ENCODE data around the gene SAMD1. TPM values are rescaled to one million over a fixed set of nuclear protein-coding genes. Genes with fewer than 3 reads are reported as not detected.

SAMD1 gene
- polyA plus RNA-seq, 1 donor (not counting 4 experiments of a cell fraction or from before 2014, with no cell fraction given) = 5.3 TPM

- FAIRE-seq (peak; percentile 81), DNase-seq (ENCODE audit: low read depth, low spot score) (peak; percentile 98)
Observed at GRCh38 chr19:14080887-14081796, 9.4 kb downstream of the SAMD1 start.

GRCh38 chr19:14078411-14078810 is 12.1 kb downstream of the SAMD1 start:
- Histone ChIP-seq H3K4me2 (ENCODE audit: control insufficient read depth, extremely low read depth, insufficient read depth, low read depth, low read length) (no peak overlapping the region), H3K4me3 (ENCODE audit: control insufficient read depth in 2 of 3, extremely low read depth in 1 of 3, insufficient read depth in 2 of 3, low read depth in 1 of 3, low read length in 3 of 3) (no peak overlapping the region), H3K79me2 (ENCODE audit: control insufficient read depth, insufficient read depth, low read length) (peaks cover 1% of the 10 kb centered on the region), H3K36me3 (ENCODE audit: control insufficient read depth in 2 of 2, extremely low read depth in 1 of 2, insufficient read depth in 2 of 2, low read length in 2 of 2) (no peaks in the 10 kb centered on the region), H2AFZ (ENCODE audit: control insufficient read depth, low read length) (no peak overlapping the region), H3K4me1 (ENCODE audit: control insufficient read depth, extremely low read depth, insufficient read depth, low read length) (peaks cover 29% of the 10 kb centered on the region), H3K9me1 (ENCODE audit: control insufficient read depth, extremely low read depth, insufficient read depth, low read length) (no peaks in the 10 kb centered on the region), H4K20me1 (ENCODE audit: control insufficient read depth, extremely low read depth, insufficient read depth, low read length) (no peaks in the 10 kb centered on the region), H3K9me3 (ENCODE audit: control insufficient read depth, low read depth, low read length) (no peaks in the 10 kb centered on the region), H3K27me3 (ENCODE audit: control insufficient read depth, extremely low read depth, insufficient read depth, low read length) (no peaks in the 10 kb centered on the region), H3K9ac (ENCODE audit: control insufficient read depth, extremely low read depth, insufficient read depth, low read length) (no peak overlapping the region), H3K27ac (ENCODE audit: control insufficient read depth, insufficient read depth, low read length) (no peak overlapping the region)
- DNase-seq (ENCODE audit: low read depth, low spot score) (no peak), FAIRE-seq (no peak)
- TF ChIP-seq, protein P1, sequence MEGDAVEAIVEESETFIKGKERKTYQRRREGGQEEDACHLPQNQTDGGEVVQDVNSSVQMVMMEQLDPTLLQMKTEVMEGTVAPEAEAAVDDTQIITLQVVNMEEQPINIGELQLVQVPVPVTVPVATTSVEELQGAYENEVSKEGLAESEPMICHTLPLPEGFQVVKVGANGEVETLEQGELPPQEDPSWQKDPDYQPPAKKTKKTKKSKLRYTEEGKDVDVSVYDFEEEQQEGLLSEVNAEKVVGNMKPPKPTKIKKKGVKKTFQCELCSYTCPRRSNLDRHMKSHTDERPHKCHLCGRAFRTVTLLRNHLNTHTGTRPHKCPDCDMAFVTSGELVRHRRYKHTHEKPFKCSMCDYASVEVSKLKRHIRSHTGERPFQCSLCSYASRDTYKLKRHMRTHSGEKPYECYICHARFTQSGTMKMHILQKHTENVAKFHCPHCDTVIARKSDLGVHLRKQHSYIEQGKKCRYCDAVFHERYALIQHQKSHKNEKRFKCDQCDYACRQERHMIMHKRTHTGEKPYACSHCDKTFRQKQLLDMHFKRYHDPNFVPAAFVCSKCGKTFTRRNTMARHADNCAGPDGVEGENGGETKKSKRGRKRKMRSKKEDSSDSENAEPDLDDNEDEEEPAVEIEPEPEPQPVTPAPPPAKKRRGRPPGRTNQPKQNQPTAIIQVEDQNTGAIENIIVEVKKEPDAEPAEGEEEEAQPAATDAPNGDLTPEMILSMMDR (optimal IDR thresholded peaks at IDR 0.05 in 1 of 3, IDR thresholded peaks at IDR 0.05 in 1 of 3, conservative IDR thresholded peaks at IDR 0.05 in 1 of 3; ENCODE audit: extremely low read depth in 1 of 3, insufficient read depth in 2 of 3, low read length in 3 of 3) = no peak
- no peak for TF ChIP-seq EZH2 (IDR thresholded peaks at IDR 0.05; ENCODE audit: low read length)
- dilution Hi-C loops (cut with MboI; ENCODE audit: extremely low pct_ligation_motif_present, low sequenced_read_pairs) = no loop called here

More at GRCh38 chr19:14080887-14081796, 9.4 kb downstream of the SAMD1 start:
- dilution Hi-C loops (cut with MboI; ENCODE audit: extremely low pct_ligation_motif_present, low sequenced_read_pairs) = no loop called here
- Histone ChIP-seq H3K4me1 (ENCODE audit: control insufficient read depth, extremely low read depth, insufficient read depth, low read length) (peaks cover 14% of the 10 kb centered on the region), H4K20me1 (ENCODE audit: control insufficient read depth, extremely low read depth, insufficient read depth, low read length) (no peaks in the 10 kb centered on the region), H3K9ac (ENCODE audit: control insufficient read depth, extremely low read depth, insufficient read depth, low read length) (peak overlapping the region; percentile 76), H3K9me1 (ENCODE audit: control insufficient read depth, extremely low read depth, insufficient read depth, low read length) (no peaks in the 10 kb centered on the region), H3K9me3 (ENCODE audit: control insufficient read depth, low read depth, low read length) (no peaks in the 10 kb centered on the region), H3K27me3 (ENCODE audit: control insufficient read depth, extremely low read depth, insufficient read depth, low read length) (no peaks in the 10 kb centered on the region), H3K79me2 (ENCODE audit: control insufficient read depth, insufficient read depth, low read length) (no peaks in the 10 kb centered on the region), H2AFZ (ENCODE audit: control insufficient read depth, low read length) (peak overlapping the region; percentile 71), H3K27ac (ENCODE audit: control insufficient read depth, insufficient read depth, low read length) (peak overlapping the region; percentile 88), H3K4me2 (ENCODE audit: control insufficient read depth, extremely low read depth, insufficient read depth, low read depth, low read length) (peak overlapping the region; percentile 90), H3K4me3 (ENCODE audit: control insufficient read depth in 2 of 3, extremely low read depth in 1 of 3, insufficient read depth in 2 of 3, low read depth in 1 of 3, low read length in 3 of 3) (peak overlapping the region; percentile 52 to 86 (median 74)), H3K36me3 (ENCODE audit: control insufficient read depth in 2 of 2, extremely low read depth in 1 of 2, insufficient read depth in 2 of 2, low read length in 2 of 2) (no peaks in the 10 kb centered on the region)
- TF ChIP-seq EZH2 (IDR thresholded peaks at IDR 0.05; ENCODE audit: low read length) = no peak
- TF ChIP-seq, protein P1 (optimal IDR thresholded peaks at IDR 0.05 in 1 of 3, IDR thresholded peaks at IDR 0.05 in 1 of 3, conservative IDR thresholded peaks at IDR 0.05 in 1 of 3; ENCODE audit: extremely low read depth in 1 of 3, insufficient read depth in 2 of 3, low read length in 3 of 3) = no peak
